Measurements from ENCODE around the gene OBSL1. TPM values are rescaled to one million over a fixed set of nuclear protein-coding genes. Genes with fewer than 3 reads are reported as not detected.

Gene OBSL1
- total and polyA plus RNA-seq, 7 donors = 10.3 to 134 (median 38.7) TPM

DNA sequence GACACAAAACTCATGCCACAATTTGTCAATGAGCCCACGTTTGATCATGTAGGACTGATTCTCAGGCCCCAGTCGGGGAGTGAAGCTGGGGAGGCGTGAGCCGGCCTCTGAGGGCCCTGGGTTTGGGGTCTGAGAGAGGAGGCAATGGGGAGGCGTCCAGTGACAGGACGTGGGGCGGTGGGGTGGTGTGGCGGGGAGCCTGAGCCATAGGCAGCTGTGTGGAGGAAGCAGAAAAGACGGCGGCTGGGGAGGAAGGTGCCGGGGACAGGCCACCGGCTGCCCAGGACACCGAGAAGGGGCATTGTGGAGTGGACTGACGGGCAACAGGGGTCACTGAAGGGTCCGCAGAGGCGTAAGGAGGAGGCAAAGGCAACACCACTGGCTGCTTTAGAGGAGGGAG, 34.9 kb downstream of the OBSL1 start:
- TF ChIP-seq, protein P1, sequence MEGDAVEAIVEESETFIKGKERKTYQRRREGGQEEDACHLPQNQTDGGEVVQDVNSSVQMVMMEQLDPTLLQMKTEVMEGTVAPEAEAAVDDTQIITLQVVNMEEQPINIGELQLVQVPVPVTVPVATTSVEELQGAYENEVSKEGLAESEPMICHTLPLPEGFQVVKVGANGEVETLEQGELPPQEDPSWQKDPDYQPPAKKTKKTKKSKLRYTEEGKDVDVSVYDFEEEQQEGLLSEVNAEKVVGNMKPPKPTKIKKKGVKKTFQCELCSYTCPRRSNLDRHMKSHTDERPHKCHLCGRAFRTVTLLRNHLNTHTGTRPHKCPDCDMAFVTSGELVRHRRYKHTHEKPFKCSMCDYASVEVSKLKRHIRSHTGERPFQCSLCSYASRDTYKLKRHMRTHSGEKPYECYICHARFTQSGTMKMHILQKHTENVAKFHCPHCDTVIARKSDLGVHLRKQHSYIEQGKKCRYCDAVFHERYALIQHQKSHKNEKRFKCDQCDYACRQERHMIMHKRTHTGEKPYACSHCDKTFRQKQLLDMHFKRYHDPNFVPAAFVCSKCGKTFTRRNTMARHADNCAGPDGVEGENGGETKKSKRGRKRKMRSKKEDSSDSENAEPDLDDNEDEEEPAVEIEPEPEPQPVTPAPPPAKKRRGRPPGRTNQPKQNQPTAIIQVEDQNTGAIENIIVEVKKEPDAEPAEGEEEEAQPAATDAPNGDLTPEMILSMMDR (IDR thresholded peaks at IDR 0.05) = no peak
- DNase-seq (no peak), ATAC-seq (no peak)
- no peaks in the 10 kb centered on the region for H3K27me3 ChIP-seq (ENCODE audit: insufficient read depth in 3 of 3, low read length in 2 of 3)
- H3K4me3 ChIP-seq = no peak overlapping the region
- H3K27ac ChIP-seq = no peak overlapping the region
- peaks cover 3% of the 10 kb centered on the region for H3K4me1 ChIP-seq
- intact Hi-C loops (cut with DNase I) = loop anchor here in 1 of 2 donors (10.0 kb wide), 1 partner anchor 372 kb away; the partner anchor contains the start of gene NHEJ1
- H3K36me3 ChIP-seq (ENCODE audit: insufficient read depth in 1 of 2, low read depth in 1 of 2) = peaks cover 0 to 29% of the 10 kb centered on the region in 2 donors
- 82 to 86% (median 83%) methylated on average over 16 of the region's 16 CpGs for WGBS, 3 donors
- H3K9me3 ChIP-seq = no peaks in the 10 kb centered on the region

DNA sequence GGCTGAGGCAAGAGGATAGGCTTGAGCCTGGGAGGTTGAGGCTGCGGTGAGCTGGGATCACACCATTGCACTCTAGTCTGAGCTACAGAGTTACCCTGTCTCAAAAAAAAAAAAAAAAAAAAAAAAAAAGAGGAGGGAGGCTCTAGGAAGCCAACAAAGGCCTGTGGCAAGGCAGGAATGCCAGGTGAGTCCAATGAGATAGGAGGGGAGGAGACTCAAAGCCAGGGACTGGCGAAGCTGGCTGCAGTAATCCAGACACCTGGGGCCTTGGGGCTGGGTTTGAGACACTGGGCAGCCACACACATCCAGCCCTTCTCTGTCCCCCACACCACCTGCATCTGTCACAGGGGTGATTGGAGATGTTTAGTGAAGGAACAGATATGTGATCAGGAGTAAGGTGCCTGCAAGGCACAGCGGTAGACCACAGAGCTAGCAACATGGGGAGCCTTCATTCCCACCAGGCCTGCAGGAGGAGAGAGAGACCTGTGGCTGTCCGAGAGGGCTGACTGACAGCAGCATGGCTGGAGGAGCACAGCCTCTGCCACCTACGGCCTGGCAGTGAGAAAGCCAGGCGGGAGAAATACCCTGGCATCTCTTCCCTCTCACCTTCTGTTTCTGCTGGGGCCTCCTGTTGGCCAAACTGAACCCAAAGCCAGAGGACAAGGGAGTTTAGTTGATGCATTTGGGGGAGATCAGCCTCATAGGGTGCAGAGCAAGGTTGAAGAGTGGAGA, 37.2 kb downstream of the OBSL1 start:
- ATAC-seq (no peak), DNase-seq (no peak)
- H3K4me3 ChIP-seq = no peak overlapping the region
- TF ChIP-seq, protein P1 (IDR thresholded peaks at IDR 0.05) = no peak
- peaks cover 0 to 6% of the 10 kb centered on the region in 2 donors for H3K36me3 ChIP-seq (ENCODE audit: insufficient read depth in 1 of 2, low read depth in 1 of 2)
- no peaks in the 10 kb centered on the region for H3K4me1 ChIP-seq
- 85 to 92% (median 86%) methylated on average over 6 of the region's 6 CpGs for WGBS, 3 donors
- no peak overlapping the region for H3K27ac ChIP-seq
- H3K9me3 ChIP-seq = no peaks in the 10 kb centered on the region
- H3K27me3 ChIP-seq (ENCODE audit: insufficient read depth in 3 of 3, low read length in 2 of 3) = peaks cover 0 to 6% (median 0%) of the 10 kb centered on the region in 3 donors
- intact Hi-C loops (cut with DNase I) = loop anchor here (5.0 to 10.0 kb wide), 2 partner anchors 132 to 369 kb away; partner anchors contain the start of gene NHEJ1 (in 1 of the 2)

DNA sequence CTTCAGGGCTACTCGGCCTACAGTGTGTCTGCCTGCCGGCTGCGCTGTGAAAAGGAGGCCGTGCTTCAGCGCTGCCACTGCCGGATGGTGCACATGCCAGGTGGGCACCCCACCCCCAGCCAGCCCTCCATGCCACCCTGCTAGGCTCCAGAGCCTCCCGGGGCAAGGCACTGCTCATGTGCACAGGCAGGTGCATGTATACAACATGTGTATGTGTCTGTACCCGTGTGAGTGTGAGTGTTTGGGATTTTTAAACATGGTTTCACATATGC, 39.0 kb downstream of the OBSL1 start:
- H3K9me3 ChIP-seq = no peaks in the 10 kb centered on the region
- WGBS, 3 donors = 71 to 83% (median 74%) methylated on average over 8 of the region's 8 CpGs
- no peak for ATAC-seq
- intact Hi-C loops (cut with DNase I) = loop anchor here (5.0 to 10.0 kb wide), 2 partner anchors 130 to 368 kb away; partner anchors contain the start of gene NHEJ1 (in 1 of the 2)
- H3K36me3 ChIP-seq (ENCODE audit: insufficient read depth in 1 of 2, low read depth in 1 of 2) = no peaks in the 10 kb centered on the region
- TF ChIP-seq, protein P1 (IDR thresholded peaks at IDR 0.05) = no peak
- no peak for DNase-seq
- no peak overlapping the region for H3K4me3 ChIP-seq
- no peak overlapping the region for H3K27ac ChIP-seq
- peaks cover 0 to 12% (median 0%) of the 10 kb centered on the region in 3 donors for H3K27me3 ChIP-seq (ENCODE audit: insufficient read depth in 3 of 3, low read length in 2 of 3)
- no peaks in the 10 kb centered on the region for H3K4me1 ChIP-seq

DNA sequence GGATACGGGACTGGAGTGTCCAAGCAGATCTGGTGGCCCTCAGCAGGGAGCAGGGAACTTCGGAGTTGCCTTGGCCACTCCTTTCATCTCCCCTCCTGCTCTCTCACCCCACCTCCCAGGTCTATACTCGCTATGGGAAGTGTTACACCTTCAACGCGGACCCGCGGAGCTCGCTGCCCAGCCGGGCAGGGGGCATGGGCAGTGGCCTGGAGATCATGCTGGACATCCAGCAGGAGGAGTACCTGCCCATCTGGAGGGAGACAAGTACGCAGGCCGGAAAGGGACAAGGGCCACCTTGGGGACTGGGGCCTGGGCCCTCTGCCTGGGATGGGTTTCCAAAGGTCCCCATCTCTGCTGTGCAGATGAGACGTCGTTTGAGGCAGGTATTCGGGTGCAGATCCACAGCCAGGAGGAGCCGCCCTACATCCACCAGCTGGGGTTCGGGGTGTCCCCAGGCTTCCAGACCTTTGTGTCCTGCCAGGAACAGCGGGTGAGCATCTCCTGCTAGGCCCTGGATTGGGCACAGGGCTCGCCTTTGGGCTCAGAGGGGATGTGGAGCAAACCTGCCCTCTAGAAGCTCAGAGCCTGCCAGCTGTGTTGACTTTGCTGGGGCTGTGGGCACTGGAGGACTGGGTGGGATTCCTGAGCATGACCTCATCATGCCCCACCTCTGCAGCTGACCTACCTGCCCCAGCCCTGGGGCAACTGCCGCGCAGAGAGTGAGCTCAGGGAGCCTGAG, 39.5 kb downstream of the OBSL1 start:
- TF ChIP-seq, protein P1 (IDR thresholded peaks at IDR 0.05) = no peak
- Histone ChIP-seq H3K27ac (no peak overlapping the region), H3K36me3 (ENCODE audit: insufficient read depth in 1 of 2, low read depth in 1 of 2) (no peaks in the 10 kb centered on the region), H3K4me1 (no peaks in the 10 kb centered on the region), H3K27me3 (ENCODE audit: insufficient read depth in 3 of 3, low read length in 2 of 3) (peaks cover 0 to 12% (median 0%) of the 10 kb centered on the region in 3 donors), H3K4me3 (no peak overlapping the region), H3K9me3 (no peaks in the 10 kb centered on the region)
- DNase-seq (no peak), ATAC-seq (no peak)
- WGBS, 3 donors = 77 to 86% (median 80%) methylated on average over 20 of the region's 20 CpGs
- intact Hi-C loops (cut with DNase I) = loop anchor here (2.0 to 10.0 kb wide), 3 partner anchors 37 to 367 kb away; partner anchors contain the start of gene NHEJ1 (in 1 of the 2)

Measured in psoas muscle (tissue), 8 donors.